Measurements from ENCODE around the gene NME5.
"Not testable (repeated sequence)": the region's sequence is repeated elsewhere in the genome, so short reads cannot be mapped to it uniquely, and the experiment has no call there.

Gene NME5

GRCh38 chr5:138138949-138139780 is at the start of gene NME5:
NME5 (minus strand) TSS chr5:138139428; CDS start chr5:138138780, 648 bp downstream.
- DNase-seq (ENCODE audit: low read depth in 2 of 2): no peak

- no peak for DNase-seq (ENCODE audit: low read depth in 2 of 2)
These were observed 49.4 kb upstream of the NME5 start for GRCh38 chr5:138188626-138189025.

- no peak for DNase-seq (ENCODE audit: low read depth in 2 of 2)
These were observed 46.8 kb upstream of the NME5 start for GRCh38 chr5:138186002-138186447.

GRCh38 chr5:138182808-138183207 is 43.6 kb upstream of the NME5 start:
- DNase-seq (ENCODE audit: low read depth in 2 of 2): no peak

DNA sequence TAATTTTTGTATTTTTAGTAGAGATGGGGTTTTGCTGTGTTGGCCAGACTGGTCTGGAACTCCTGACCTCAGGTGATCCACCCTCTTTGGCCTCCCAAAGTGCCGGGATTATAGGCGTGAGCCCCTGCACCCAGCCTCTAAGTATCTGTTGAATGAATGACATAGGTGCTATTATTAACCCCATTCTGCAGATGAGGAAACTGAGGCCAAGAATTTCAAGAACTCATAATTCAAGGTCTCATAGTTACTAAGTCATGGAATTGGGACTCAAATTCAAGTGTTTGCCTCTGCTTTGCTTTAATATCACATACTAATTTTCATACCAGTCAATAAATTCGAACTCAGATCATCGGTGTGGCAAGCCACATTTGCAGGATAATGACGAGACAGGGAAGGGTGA is 41.6 kb upstream of the NME5 start:
- no peak for DNase-seq (ENCODE audit: low read depth in 2 of 2)

- DNase-seq (ENCODE audit: low read depth in 2 of 2): no peak
These were observed 41.1 kb upstream of the NME5 start for GRCh38 chr5:138180183-138180782.

- no peak for DNase-seq (ENCODE audit: low read depth in 2 of 2)
These were observed 40.1 kb upstream of the NME5 start for GRCh38 chr5:138179277-138179857.

GRCh38 chr5:138178516-138179276 is 39.5 kb upstream of the NME5 start, which contains the start of the genes BRD8 and KIF20A:
BRD8 (minus strand) TSS chr5:138178630; CDS start chr5:138178614, 16 bp downstream.
KIF20A (plus strand) TSS chr5:138179112; CDS start chr5:138179681, 569 bp downstream.
- peak; percentile 82 to 83 for DNase-seq (ENCODE audit: low read depth in 2 of 2)

- peak in 1 of 2 donors; percentile 3 for DNase-seq (ENCODE audit: low read depth in 2 of 2)
These were observed 38.8 kb upstream of the NME5 start for GRCh38 chr5:138177941-138178515.

- DNase-seq (ENCODE audit: low read depth in 2 of 2): no peak
These were observed 31.1 kb upstream of the NME5 start for GRCh38 chr5:138170299-138170698.

GRCh38 chr5:138169124-138169523 is 29.9 kb upstream of the NME5 start:
- no peak for DNase-seq (ENCODE audit: low read depth in 2 of 2)

GRCh38 chr5:138163721-138164120 is 24.5 kb upstream of the NME5 start:
- DNase-seq (ENCODE audit: low read depth in 2 of 2): no peak

- DNase-seq (ENCODE audit: low read depth in 2 of 2): no peak
These were observed 21.5 kb upstream of the NME5 start for GRCh38 chr5:138160706-138161105.

GRCh38 chr5:138159666-138160065 is 20.4 kb upstream of the NME5 start:
- no peak for DNase-seq (ENCODE audit: low read depth in 2 of 2)

GRCh38 chr5:138157626-138158025 is 18.4 kb upstream of the NME5 start:
- no peak for DNase-seq (ENCODE audit: low read depth in 2 of 2)

- not testable (repeated sequence) for DNase-seq (ENCODE audit: low read depth in 2 of 2)
These were observed 16.7 kb upstream of the NME5 start for GRCh38 chr5:138155977-138156376.

- no peak for DNase-seq (ENCODE audit: low read depth in 2 of 2)
These were observed 10.3 kb upstream of the NME5 start for GRCh38 chr5:138149530-138149929.

- DNase-seq (ENCODE audit: low read depth in 2 of 2): no peak
These were observed 9.6 kb upstream of the NME5 start for GRCh38 chr5:138148811-138149210.

- DNase-seq (ENCODE audit: low read depth in 2 of 2): not testable (repeated sequence)
These were observed 4.3 kb upstream of the NME5 start for GRCh38 chr5:138143578-138143977.

DNA sequence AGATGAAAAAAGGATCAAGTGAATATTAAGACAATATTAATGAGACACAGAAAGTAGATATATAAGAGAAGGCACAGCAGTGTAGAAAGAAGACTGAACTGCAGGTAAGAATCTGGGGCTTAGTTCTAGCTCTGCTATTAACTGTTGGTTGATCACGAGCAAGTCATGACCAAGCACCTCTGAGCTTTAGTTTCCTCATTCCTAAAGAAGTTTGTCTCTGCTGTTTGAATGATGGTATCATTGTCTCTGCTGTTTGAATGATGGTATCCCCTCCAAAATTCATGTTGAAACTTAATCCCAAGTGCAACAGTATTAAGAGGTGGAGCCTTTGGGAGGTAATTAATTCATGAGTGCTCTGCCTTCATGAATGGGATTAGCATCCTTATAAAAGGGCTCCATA is 2.5 kb upstream of the NME5 start:
- DNase-seq (ENCODE audit: low read depth in 2 of 2): no peak

DNA sequence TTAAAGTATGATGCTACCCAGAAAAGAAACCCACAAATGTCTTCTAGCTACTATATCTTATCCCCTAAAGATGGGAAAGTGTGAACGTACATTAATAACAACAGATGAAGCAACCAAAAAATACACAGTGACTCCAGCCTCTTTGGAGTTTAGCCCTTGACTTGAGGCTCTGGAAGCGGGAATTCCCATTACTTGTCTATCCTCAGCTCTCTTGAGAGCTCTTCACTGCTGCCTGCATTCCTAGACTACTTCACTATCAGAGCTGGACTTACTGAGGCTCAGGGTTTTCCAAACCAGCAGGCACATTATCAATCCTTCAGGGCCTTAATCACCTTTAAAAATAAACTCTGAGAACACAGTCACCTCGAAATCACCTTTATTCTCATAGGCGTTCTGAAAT is 1.0 kb upstream of the NME5 start:
- DNase-seq (ENCODE audit: low read depth in 2 of 2): no peak

DNA sequence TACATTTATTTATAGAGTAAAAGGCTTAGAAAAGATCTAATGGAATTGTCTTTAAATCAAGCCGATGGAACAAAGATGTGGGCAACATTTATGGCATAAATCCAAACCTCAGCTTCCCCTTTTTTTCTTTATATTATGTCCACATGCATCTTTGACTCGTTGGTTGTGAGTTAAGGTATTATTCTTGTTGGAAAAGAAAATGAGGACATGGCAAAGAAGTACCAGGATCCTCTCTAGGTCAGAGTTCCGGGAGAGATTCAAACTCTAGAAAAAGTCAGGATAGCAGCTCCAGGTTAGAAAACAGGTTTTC is 508 bp upstream of the NME5 start:
- DNase-seq (ENCODE audit: low read depth in 2 of 2): no peak

Data from activated CD4-positive, alpha-beta T cell treated with anti-CD3 and anti-CD28 coated beads for 24 hours (primary cell).